GM21619 (cell line): ENCODE measurements around the gene CREBRF.
"Not testable (repeated sequence)": the region's sequence is repeated elsewhere in the genome, so short reads cannot be mapped to it uniquely, and the experiment has no call there.

Source experiments
- ATAC-seq: cut with Tn5 transposase; IDR thresholded peaks from one replicate; pipeline ENCODE4 v1.9.1; 2021; ENCODE audit not compliant: unreplicated experiment

CREBRF gene

GRCh38 chr5:173075970-173076369 lies 19.8 kb downstream of the CREBRF start:
- ATAC-seq, result no peak

GRCh38 chr5:173076471-173076870 lies 20.3 kb downstream of the CREBRF start:
- ATAC-seq, result not testable (repeated sequence)

GRCh38 chr5:173078878-173079277 lies 22.7 kb downstream of the CREBRF start:
- ATAC-seq, result no peak

GRCh38 chr5:173089581-173089980 lies 33.4 kb downstream of the CREBRF start:
- ATAC-seq, result no peak

GRCh38 chr5:173090639-173091038 lies 34.5 kb downstream of the CREBRF start:
- no peak for ATAC-seq

GRCh38 chr5:173091981-173092380 lies 35.8 kb downstream of the CREBRF start:
- ATAC-seq, result no peak

- no peak for ATAC-seq
Observed at GRCh38 chr5:173093606-173094005, 37.5 kb downstream of the CREBRF start.

- no peak for ATAC-seq
Observed at GRCh38 chr5:173094012-173094661, 38.0 kb downstream of the CREBRF start.

- ATAC-seq, result no peak
Observed at GRCh38 chr5:173098787-173099186, 42.6 kb downstream of the CREBRF start.

GRCh38 chr5:173099461-173099860 lies 43.3 kb downstream of the CREBRF start:
- ATAC-seq, result no peak

- ATAC-seq, result no peak
Observed at GRCh38 chr5:173101245-173101644, 45.1 kb downstream of the CREBRF start.

GRCh38 chr5:173103411-173103810 lies 47.3 kb downstream of the CREBRF start:
- ATAC-seq, result no peak

GRCh38 chr5:173108914-173109313 lies 52.8 kb downstream of the CREBRF start:
- ATAC-seq, result no peak

GRCh38 chr5:173114536-173114935 lies 58.4 kb downstream of the CREBRF start:
- ATAC-seq, result no peak

- no peak for ATAC-seq
Observed at GRCh38 chr5:173119719-173120118, 63.6 kb downstream of the CREBRF start.

GRCh38 chr5:173123416-173123815 lies 67.3 kb downstream of the CREBRF start:
- ATAC-seq, result no peak

GRCh38 chr5:173132166-173132565 lies 76.0 kb downstream of the CREBRF start:
- not testable (repeated sequence) for ATAC-seq

- no peak for ATAC-seq
Observed at GRCh38 chr5:173138707-173139106, 82.6 kb downstream of the CREBRF start.

- ATAC-seq, result no peak
Observed at GRCh38 chr5:173139631-173140030, 83.5 kb downstream of the CREBRF start.

- ATAC-seq, result no peak
Observed at GRCh38 chr5:173140769-173141168, 84.6 kb downstream of the CREBRF start.

- ATAC-seq, result no peak
Observed at GRCh38 chr5:173143567-173143966, 87.4 kb downstream of the CREBRF start.

- ATAC-seq, result peak; percentile 85
Observed at GRCh38 chr5:173144200-173145176, 88.3 kb downstream of the CREBRF start, which contains the start of gene BNIP1. TSS of gene BNIP1 (plus strand) at chr5:173144531. CDS start at chr5:173144546, 15 bp downstream.
